NCI-H446 (cell line): Measurements from ENCODE around the gene ARHGEF39.
"Not testable (repeated sequence)": the region's sequence is repeated elsewhere in the genome, so short reads cannot be mapped to it uniquely, and the experiment has no call there.

Experiments
- DNase-seq, 2 experiments: peaks; one replicate each; lab custom pipeline; 2025; lab: John Stamatoyannopoulos, UW

ARHGEF39 gene

GRCh38 chr9:35651956-35652828 is 12.8 kb downstream of the ARHGEF39 start:
- no peak for DNase-seq

- DNase-seq, result no peak
These were observed 14.4 kb downstream of the ARHGEF39 start, which contains the start of gene SIT1 for GRCh38 chr9:35650341-35651158. Gene SIT1, minus strand, starts transcription at chr9:35650931. Its CDS starts 78 bp downstream, at chr9:35650853.

GRCh38 chr9:35649431-35650340 is 15.3 kb downstream of the ARHGEF39 start:
- DNase-seq, result peak in 1 of 2 experiments; percentile 57

- peak; percentile 82 to 95 for DNase-seq
These were observed 18.3 kb downstream of the ARHGEF39 start for GRCh38 chr9:35646533-35647265.

- DNase-seq, result no peak
These were observed 18.9 kb downstream of the ARHGEF39 start for GRCh38 chr9:35646153-35646532.

GRCh38 chr9:35645736-35646135 is 19.3 kb downstream of the ARHGEF39 start:
- DNase-seq, result not testable (repeated sequence)

- no peak for DNase-seq
These were observed 21.9 kb downstream of the ARHGEF39 start for GRCh38 chr9:35643046-35643445.

- DNase-seq, result not testable (repeated sequence)
These were observed 23.5 kb downstream of the ARHGEF39 start for GRCh38 chr9:35641478-35641877.

- DNase-seq, result not testable (repeated sequence)
These were observed 24.6 kb downstream of the ARHGEF39 start for GRCh38 chr9:35640431-35640830.

GRCh38 chr9:35639631-35640030 is 25.4 kb downstream of the ARHGEF39 start:
- no peak for DNase-seq

GRCh38 chr9:35639225-35639624 is 25.8 kb downstream of the ARHGEF39 start:
- DNase-seq, result not testable (repeated sequence)

- DNase-seq, result not testable (repeated sequence)
These were observed 26.2 kb downstream of the ARHGEF39 start for GRCh38 chr9:35638751-35639150.

GRCh38 chr9:35637427-35637955 is 27.5 kb downstream of the ARHGEF39 start:
- not testable (repeated sequence) for DNase-seq

- DNase-seq, result not testable (repeated sequence)
These were observed 28.1 kb downstream of the ARHGEF39 start for GRCh38 chr9:35636877-35637246.

GRCh38 chr9:35636135-35636876 is 28.7 kb downstream of the ARHGEF39 start:
- DNase-seq, result no peak

- DNase-seq, result no peak
These were observed 29.3 kb downstream of the ARHGEF39 start for GRCh38 chr9:35635730-35636129.

- DNase-seq, result no peak
These were observed 35.4 kb downstream of the ARHGEF39 start for GRCh38 chr9:35629597-35629996.

GRCh38 chr9:35628389-35628991 is 36.5 kb downstream of the ARHGEF39 start:
- no peak for DNase-seq

GRCh38 chr9:35627575-35627974 is 37.4 kb downstream of the ARHGEF39 start:
- DNase-seq, result no peak

GRCh38 chr9:35619800-35620158 is 45.2 kb downstream of the ARHGEF39 start:
- DNase-seq, result no peak
